GM10847 (cell line): ENCODE measurements around the gene FAM81A.

Source experiments
- POLR2A ChIP-seq: IDR thresholded peaks from 2 replicates; pipeline ENCODE4 v1.6.1; 2011; ENCODE audit not compliant: insufficient read length; ENCODE audit errors: extremely low read depth

The FAM81A gene

GRCh38 chr15:59448871-59449270 is 10.9 kb downstream of the FAM81A start:
- TF ChIP-seq POLR2A: no peak

- no peak for TF ChIP-seq POLR2A
Observed at GRCh38 chr15:59453474-59454215, 15.7 kb downstream of the FAM81A start.

- no peak for TF ChIP-seq POLR2A
Observed at GRCh38 chr15:59456114-59456513, 18.1 kb downstream of the FAM81A start.

- TF ChIP-seq POLR2A: no peak
Observed at GRCh38 chr15:59457103-59457502, 19.1 kb downstream of the FAM81A start.

- TF ChIP-seq POLR2A: no peak
Observed at GRCh38 chr15:59461521-59461920, 23.5 kb downstream of the FAM81A start.

- TF ChIP-seq POLR2A: no peak
Observed at GRCh38 chr15:59473226-59473625, 35.2 kb downstream of the FAM81A start.

GRCh38 chr15:59484399-59484798 is 46.4 kb downstream of the FAM81A start:
- TF ChIP-seq POLR2A: no peak

GRCh38 chr15:59485036-59485435 is 47.0 kb downstream of the FAM81A start:
- no peak for TF ChIP-seq POLR2A

- TF ChIP-seq POLR2A: no peak
Observed at GRCh38 chr15:59491062-59491461, 53.1 kb downstream of the FAM81A start.

- TF ChIP-seq POLR2A: no peak
Observed at GRCh38 chr15:59492389-59493377, 54.7 kb downstream of the FAM81A start.

GRCh38 chr15:59501597-59501996 is 63.6 kb downstream of the FAM81A start:
- no peak for TF ChIP-seq POLR2A

GRCh38 chr15:59515190-59515589 is 77.2 kb downstream of the FAM81A start:
- TF ChIP-seq POLR2A: no peak

- TF ChIP-seq POLR2A: no peak
Observed at GRCh38 chr15:59516655-59517461, 78.9 kb downstream of the FAM81A start.

- TF ChIP-seq POLR2A: no peak
Observed at GRCh38 chr15:59519329-59519728, 81.3 kb downstream of the FAM81A start.

- TF ChIP-seq POLR2A: no peak
Observed at GRCh38 chr15:59521443-59521842, 83.5 kb downstream of the FAM81A start.
